GM12873 (cell line): ENCODE results near the gene HOXA11.

Experiments
- TF ChIP-seq, protein P1 (sequence below): IDR thresholded peaks from 2 replicates; pipeline ENCODE4 v1.5.1; 2012; ENCODE audit warnings: low read depth, mild to moderate bottlenecking, moderate library complexity, low read length, control low read depth; ENCODE audit not compliant: insufficient read depth; ENCODE audit errors: missing control alignments

Gene HOXA11

DNA sequence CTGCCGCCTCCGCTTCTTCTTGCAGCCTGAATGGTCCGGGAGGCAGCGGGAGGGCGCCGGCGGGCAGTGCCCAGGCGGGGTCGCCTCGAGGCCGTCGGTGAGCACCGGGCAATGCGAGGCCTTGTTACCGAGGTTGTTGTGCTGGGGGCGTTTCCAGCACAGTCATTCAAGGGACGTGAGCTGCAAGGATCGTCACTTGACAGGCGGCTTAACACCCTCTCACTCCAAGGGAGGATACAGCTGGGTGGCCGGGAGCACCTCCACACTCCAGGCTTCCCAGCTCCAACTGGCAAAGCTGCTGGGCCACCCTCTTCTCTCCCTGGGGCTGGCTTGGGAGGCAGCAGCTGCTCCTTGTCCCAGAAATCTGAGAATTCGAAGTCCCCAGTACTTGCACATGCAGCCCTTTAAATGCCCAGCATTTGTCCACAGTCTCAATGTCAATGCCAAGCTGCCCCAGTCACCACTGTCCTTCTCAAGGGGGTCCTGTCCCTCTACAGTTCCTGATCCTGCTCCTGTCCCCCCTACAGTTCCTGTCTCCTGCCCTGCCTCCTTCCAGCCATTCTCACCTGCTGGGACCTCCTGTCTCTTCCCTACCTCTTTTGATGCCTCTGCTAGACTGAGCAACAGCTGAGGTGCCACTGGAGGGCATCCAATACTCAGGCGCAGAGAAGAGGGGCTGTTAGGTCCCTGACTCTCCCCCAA is 4.4 kb upstream of the HOXA11 start:
- TF ChIP-seq, protein P1, sequence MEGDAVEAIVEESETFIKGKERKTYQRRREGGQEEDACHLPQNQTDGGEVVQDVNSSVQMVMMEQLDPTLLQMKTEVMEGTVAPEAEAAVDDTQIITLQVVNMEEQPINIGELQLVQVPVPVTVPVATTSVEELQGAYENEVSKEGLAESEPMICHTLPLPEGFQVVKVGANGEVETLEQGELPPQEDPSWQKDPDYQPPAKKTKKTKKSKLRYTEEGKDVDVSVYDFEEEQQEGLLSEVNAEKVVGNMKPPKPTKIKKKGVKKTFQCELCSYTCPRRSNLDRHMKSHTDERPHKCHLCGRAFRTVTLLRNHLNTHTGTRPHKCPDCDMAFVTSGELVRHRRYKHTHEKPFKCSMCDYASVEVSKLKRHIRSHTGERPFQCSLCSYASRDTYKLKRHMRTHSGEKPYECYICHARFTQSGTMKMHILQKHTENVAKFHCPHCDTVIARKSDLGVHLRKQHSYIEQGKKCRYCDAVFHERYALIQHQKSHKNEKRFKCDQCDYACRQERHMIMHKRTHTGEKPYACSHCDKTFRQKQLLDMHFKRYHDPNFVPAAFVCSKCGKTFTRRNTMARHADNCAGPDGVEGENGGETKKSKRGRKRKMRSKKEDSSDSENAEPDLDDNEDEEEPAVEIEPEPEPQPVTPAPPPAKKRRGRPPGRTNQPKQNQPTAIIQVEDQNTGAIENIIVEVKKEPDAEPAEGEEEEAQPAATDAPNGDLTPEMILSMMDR, result no peak

DNA sequence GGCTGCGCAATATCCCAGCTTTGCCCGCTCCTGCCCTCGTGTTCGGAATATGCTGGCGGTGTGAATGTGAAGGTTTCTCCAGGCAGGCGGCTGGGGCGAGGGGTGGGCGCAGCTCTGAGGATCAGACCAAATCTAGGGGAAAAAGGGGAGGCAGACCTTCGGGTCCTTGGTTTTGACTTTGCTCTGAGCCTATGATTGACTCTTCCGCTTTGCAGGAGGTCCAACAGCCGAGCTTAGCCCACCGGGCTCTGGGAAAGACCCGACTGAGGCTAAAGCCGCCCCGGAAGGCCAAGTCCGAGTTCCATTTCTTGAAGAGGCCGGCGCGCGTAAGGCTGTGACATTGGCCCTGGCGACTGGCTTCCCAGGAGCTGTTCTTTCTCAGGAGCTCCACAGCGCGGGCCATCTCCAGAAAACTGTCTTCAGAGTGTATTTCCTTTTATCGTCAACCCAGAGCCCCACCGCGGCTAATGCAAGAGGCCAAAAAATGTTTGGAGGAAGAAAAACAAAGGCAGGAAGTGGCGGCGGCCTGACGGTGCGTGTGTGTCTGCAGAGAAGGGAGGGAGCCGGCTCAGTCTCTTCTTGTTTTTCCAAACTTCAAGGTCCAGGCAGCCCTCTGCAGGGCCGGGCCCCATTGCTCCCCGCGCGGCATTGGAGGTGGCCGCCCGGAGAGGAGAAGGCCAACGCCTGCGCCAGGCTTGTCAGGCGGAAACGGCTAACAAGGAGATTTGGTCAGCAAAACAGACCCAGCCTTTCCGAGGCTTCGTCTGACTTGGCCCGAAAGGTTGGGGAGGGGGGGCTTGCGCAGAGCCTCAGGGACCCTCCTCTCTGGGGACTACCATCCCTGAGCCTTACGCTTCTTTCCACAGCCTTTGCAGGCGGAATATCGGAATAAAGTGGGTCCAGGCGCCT is 3.6 kb upstream of the HOXA11 start:
- TF ChIP-seq, protein P1, result no peak

DNA sequence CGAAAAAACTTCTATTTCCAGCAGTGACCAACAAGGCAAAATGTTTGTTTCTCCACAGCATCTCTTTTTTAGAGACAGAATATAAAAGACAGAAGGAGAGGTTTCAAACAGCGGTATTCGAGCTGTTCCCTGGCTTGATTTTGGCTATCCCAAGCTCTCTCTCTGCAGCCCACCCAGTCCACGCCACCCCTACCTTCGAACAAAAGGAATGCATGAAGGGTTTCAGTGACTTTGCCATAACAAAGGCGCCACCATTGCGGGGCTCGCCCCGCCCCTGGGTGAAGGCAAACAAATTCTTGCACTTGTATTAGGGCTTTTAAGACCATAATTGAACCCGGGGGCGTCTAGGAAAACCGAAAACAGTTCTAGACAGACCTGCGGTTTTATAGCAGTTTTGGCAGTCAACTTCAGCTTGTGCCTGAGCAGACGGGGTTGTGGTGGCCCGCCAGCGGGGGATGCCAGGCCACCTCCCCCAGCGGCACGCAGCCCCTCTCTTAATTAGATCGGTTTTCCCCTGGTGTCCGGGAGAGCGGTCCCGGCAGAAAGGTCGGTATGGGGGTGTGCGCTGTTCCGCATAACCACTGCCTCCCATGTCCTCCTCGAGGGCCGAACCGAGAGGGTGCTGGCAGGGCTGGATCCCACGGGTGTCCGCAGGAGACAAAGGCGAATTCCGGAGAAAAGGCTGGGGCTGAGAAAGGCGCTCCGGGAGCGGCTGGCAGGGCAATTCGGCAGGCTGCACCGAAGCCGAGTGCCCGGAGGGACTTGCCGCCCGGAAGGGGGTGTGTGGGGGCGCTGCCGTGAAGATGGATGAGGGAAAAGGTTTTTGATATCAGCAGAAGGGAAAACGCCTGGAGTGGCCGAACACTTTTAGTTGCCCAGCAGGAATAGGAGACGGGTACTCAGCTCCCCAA is 2.7 kb upstream of the HOXA11 start:
- TF ChIP-seq, protein P1, result no peak

DNA sequence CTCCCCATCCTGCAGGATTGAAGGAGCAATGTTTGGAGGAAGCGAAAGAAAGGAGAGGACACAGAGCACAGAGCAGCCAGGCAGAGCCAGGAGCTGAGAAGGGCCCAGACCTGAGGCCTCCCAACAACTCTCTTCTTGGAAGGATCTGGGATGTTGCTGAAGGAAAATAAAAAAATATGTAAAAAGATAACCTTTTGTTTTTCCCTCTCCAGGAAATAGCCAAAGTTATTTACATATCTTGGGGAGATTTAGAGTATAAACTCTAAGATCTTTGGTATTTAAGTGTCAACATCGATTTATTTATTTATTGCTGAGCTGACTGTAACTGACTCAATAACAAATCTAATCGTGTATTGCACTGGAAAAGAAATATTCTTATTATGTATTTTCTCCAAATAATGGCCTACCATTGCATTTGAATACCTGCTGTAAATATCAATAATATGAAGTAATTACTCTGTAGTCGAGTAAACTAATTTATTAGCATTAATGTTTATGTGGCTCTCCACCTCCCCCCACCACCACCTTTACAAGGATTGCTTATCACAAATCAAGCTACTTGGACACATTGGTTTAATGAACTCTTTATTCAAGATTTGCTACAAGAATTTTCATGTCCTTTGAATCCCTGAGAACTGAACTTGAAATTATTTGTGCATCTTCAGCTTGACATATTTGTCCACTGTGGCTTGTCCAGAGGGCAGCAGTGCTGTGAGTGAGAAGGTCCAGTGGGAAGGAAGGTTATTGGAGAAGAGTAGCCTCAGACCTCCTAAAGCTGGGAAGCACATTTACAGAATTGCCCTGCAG is 1.8 kb upstream of the HOXA11 start:
- TF ChIP-seq, protein P1, result no peak

DNA sequence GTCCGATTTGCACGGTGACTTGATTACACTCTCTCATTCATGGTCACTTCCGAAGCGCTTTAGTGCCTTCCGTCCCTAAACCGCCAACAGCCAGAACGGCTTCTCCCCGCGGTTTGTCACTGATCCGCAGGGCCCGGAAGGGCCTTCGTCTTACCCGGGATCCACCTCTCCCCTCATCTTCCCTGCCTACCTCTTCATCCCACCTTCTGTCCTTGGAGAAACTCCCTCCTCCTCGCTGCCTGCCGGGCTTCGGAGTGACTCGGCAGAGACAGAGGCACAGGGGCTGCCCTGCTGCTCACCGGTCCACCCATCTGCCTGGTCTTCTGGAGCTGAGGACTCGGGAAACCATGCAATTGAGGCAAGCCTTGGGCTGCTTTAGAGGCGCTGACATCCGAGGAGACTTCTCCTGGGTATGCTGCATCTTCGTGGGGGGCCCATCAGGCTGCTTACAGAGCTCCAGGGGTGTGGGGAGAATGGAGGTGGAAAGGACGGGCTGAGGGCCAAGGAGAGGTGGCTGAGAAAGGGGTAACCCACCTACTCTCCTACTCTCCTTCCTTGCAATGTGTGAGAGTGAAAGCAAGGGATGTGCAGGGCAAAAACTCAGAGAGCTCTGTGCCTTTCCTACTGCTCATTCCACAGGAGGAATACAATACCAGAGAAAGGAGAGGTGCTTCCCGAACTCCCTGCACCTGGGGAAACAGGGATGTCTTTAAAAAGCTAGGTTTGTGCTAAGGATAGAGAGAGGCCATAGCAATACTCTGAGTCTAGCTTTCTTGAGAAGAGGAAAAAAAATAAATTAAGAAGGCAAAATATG is 1.0 kb upstream of the HOXA11 start:
- TF ChIP-seq, protein P1, result no peak

DNA sequence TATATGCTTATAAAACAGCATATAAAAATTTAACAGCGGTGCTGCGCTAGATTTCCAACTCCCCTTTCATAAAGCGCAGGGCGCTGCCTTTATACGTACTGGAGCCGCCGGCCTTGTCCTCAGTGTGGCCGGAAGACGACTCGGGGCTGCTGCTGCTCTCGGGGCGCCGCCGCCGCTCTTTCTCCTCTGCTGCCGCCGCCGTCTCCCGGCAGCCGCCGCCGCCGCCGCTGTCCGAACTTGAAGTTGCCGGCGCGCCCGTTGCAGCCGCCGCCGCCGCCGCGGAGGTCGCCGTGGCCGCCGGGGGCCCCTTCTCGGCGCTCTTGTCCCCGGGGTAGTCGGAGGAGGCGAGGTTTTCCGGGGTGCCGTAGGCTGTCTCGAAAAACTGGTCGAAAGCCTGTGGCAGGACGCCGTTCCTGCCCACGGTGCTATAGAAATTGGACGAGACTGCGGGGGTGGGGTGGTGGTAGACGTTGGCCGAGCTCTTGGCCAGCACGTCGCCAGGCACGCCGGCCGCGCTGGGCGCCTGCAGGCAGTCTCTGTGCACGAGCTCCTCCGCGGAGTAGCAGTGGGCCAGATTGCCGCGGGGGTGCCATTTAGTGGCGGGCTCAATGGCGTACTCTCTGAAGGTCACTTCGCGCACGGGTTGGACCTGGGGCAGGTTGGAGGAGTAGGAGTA is 557 bp downstream of the HOXA11 start:
- TF ChIP-seq, protein P1, result no peak
